ENCODE results near the gene CSTF2T. TPM values are rescaled to one million over a fixed set of nuclear protein-coding genes. Genes with fewer than 3 reads are reported as not detected.

The CSTF2T gene
- total RNA-seq, 4 donors from 2014 or later: 11.9 to 17.3 (median 16.2) TPM

DNA sequence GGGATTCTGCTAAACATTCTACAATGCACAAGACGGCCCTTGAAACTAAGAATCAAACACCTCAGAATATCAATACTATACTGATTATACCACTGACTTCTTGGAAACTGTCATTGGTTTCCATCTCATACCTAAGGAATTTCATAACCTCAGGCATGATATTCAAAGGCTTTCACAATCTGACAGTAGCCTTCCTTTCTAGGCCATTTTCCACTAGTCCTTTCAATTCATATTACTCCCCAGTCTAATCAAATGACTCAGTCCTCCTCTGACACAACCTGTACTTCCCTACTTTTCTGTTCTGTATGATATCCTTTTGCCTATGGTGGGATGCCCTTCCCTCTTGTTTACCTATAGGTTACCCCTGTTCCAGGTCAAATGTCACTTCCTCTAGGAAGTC, 48.3 kb downstream of the CSTF2T start:
- no peak for DNase-seq
- Histone ChIP-seq H3K36me3 (no peaks in the 10 kb centered on the region), H3K4me1 (no peaks in the 10 kb centered on the region), H3K4me3 (no peak overlapping the region), H3K9me3 (no peaks in the 10 kb centered on the region), H3K27me3 (no peaks in the 10 kb centered on the region), H3K27ac (no peak overlapping the region)
- TF ChIP-seq POLR2A (IDR thresholded peaks at IDR 0.05): no peak
- TF ChIP-seq CTCF (IDR thresholded peaks at IDR 0.05): no peak

- no peaks in the 10 kb centered on the region for H3K36me3 ChIP-seq
- TF ChIP-seq CTCF (IDR thresholded peaks at IDR 0.05) (no peak), POLR2A (IDR thresholded peaks at IDR 0.05) (no peak)
- no peak overlapping the region for H3K27ac ChIP-seq
- H3K4me3 ChIP-seq: no peak overlapping the region
- no peaks in the 10 kb centered on the region for H3K9me3 ChIP-seq
- DNase-seq: no peak
- no peaks in the 10 kb centered on the region for H3K4me1 ChIP-seq
- H3K27me3 ChIP-seq: no peaks in the 10 kb centered on the region
Measured at GRCh38 chr10:51649064-51649463, 50.3 kb downstream of the CSTF2T start.
